AG09309 (cell line): ENCODE measurements around the gene RNASEH1.

Source experiments
- DNase-seq: peaks from one replicate; pipeline ENCODE4 v3.0.0-alpha.2; 2010; ENCODE audit warnings: low read depth
- H3K4me3 ChIP-seq: 2 replicates; pipeline ENCODE4 v1.5.1; 2011; ENCODE audit warnings: mild to moderate bottlenecking, low read depth, low read length, moderate library complexity; ENCODE audit not compliant: control insufficient read depth
- CTCF ChIP-seq: IDR thresholded peaks from 2 replicates; pipeline ENCODE4 v1.5.1; 2011; ENCODE audit warnings: mild to moderate bottlenecking, low read depth, low read length, inconsistent platforms; ENCODE audit not compliant: insufficient read depth, control insufficient read depth; ENCODE audit errors: missing control alignments

The RNASEH1 gene

GRCh38 chr2:3566806-3567205 lies 8.7 kb upstream of the RNASEH1 start:
- no peak overlapping the region for H3K4me3 ChIP-seq
- TF ChIP-seq CTCF, result no peak
- DNase-seq, result no peak

GRCh38 chr2:3565117-3565516 lies 7.0 kb upstream of the RNASEH1 start:
- no peak for TF ChIP-seq CTCF
- DNase-seq, result no peak
- no peak overlapping the region for H3K4me3 ChIP-seq

- no peak for DNase-seq
- H3K4me3 ChIP-seq, result no peak overlapping the region
- TF ChIP-seq CTCF, result no peak
These were observed 5.4 kb upstream of the RNASEH1 start for GRCh38 chr2:3563521-3563976.

- H3K4me3 ChIP-seq, result peak overlapping the region; percentile 97
- DNase-seq, result no peak
- TF ChIP-seq CTCF, result no peak
These were observed 411 bp downstream of the RNASEH1 start for GRCh38 chr2:3557639-3558204.

GRCh38 chr2:3553946-3554345 lies 4.2 kb downstream of the RNASEH1 start:
- H3K4me3 ChIP-seq, result no peak overlapping the region
- no peak for TF ChIP-seq CTCF

GRCh38 chr2:3547915-3548314 lies 10.2 kb downstream of the RNASEH1 start:
- no peak overlapping the region for H3K4me3 ChIP-seq
- no peak for TF ChIP-seq CTCF
- no peak for DNase-seq

More at GRCh38 chr2:3553946-3554345, 4.2 kb downstream of the RNASEH1 start:
- no peak for DNase-seq
